Naive thymus-derived CD8-positive, alpha-beta T cell (primary cell): Measurements from ENCODE around the gene PIAS1. TPM values are rescaled to one million over a fixed set of nuclear protein-coding genes. Genes with fewer than 3 reads are reported as not detected.
A peak's percentile ranks its signal among the peaks of the same experiment; 100 is the strongest.

Experiments
- ATAC-seq, 2 donors: fragments of 150-1000 bp; cut with Tn5 transposase in 1 of 2; sonication (Bioruptor Pico), chemical (Tn5 transposase) in 1 of 2; 1 replicate in 1 of 2; 2 replicates in 1 of 2; pipeline ENCODE4 v1.10.0; 2021; ENCODE audit warnings: mild to moderate bottlenecking in 2 of 2, moderate library complexity in 2 of 2
- POLR2A ChIA-PET: fragments of 350-600 bp; sonication (Branson Sonifier 250); formaldehyde crosslinking; loops from one replicate; lab custom pipeline; 2021; ENCODE audit warnings: antibody characterized with exemption; lab: Charles Lee
- DNase-seq, 10 donors: peaks; one replicate each; pipeline versions ENCODE4 v3.0.0 to v3.0.0-alpha.2; 2020 to 2022
- H3K27ac Mint-ChIP-seq, 10 donors: one replicate each; pipeline ENCODE4 v1.8.0; 2020 to 2022; ENCODE audit warnings: mild to moderate bottlenecking in 10 of 10, mixed read lengths in 10 of 10, moderate library complexity in 4 of 10, inconsistent platforms in 1 of 10
- H3K27me3 Mint-ChIP-seq, 5 donors: one replicate each; pipeline ENCODE4 v1.8.0; 2021 to 2022; ENCODE audit warnings: mixed read lengths in 5 of 5
- H3K36me3 Mint-ChIP-seq, 3 donors: one replicate each; pipeline ENCODE4 v1.8.0; 2020 to 2022; ENCODE audit warnings: mixed read lengths in 3 of 3, mild to moderate bottlenecking in 2 of 3, inconsistent platforms in 1 of 3
- H3K4me1 Mint-ChIP-seq, 4 donors: one replicate each; pipeline ENCODE4 v1.8.0; 2021 to 2022; ENCODE audit warnings: mixed read lengths in 4 of 4
- H3K4me3 Mint-ChIP-seq, 10 donors: one replicate each; pipeline ENCODE4 v1.8.0; 2020 to 2022; ENCODE audit warnings: mild to moderate bottlenecking in 10 of 10, mixed read lengths in 10 of 10, moderate library complexity in 6 of 10, inconsistent platforms in 1 of 10
- H3K9me3 Mint-ChIP-seq, 9 donors: one replicate each; pipeline ENCODE4 v1.8.0; 2020 to 2022; ENCODE audit warnings: mixed read lengths in 9 of 9, mild to moderate bottlenecking in 3 of 9, inconsistent platforms in 1 of 9, moderate library complexity in 1 of 9
- polyA plus RNA-seq, 3 donors: library from polyadenylated mRNA; unstranded; fragments of 300-500 nt; fragmentation: Illumina TruSeq; gene quantifications; one replicate each; pipeline ENCODE4 v1.2.3, GENCODE V29; 2021
- total RNA-seq, 8 experiments: library from RNA in 2 of 8; stranded (reverse) in 2 of 8; gene quantifications; one replicate each; pipeline ENCODE4 v1.2.3 and lab custom pipeline; 2021 to 2026

PIAS1 gene
- total and polyA plus RNA-seq, 5 experiments from 2014 or later: 90.0 to 149 (median 120) TPM

- Mint-ChIP-seq H3K4me1 (peaks cover 8 to 37% (median 19%) of the 10 kb centered on the region in 4 donors), H3K4me3 (no peak overlapping the region), H3K27ac (peak overlapping the region in 3 of 10 donors; percentile 35 to 59 (median 38)), H3K27me3 (no peaks in the 10 kb centered on the region), H3K9me3 (no peaks in the 10 kb centered on the region), H3K36me3 (peaks cover 0 to 58% (median 6%) of the 10 kb centered on the region in 3 donors)
- POLR2A ChIA-PET: no interaction called here
- DNase-seq: no peak
- no peak for ATAC-seq
Observed at GRCh38 chr15:68143785-68144184, 89.7 kb downstream of the PIAS1 start.

- ATAC-seq (no peak), DNase-seq (no peak)
- Mint-ChIP-seq H3K36me3 (peaks cover 0 to 65% (median 7%) of the 10 kb centered on the region in 3 donors), H3K27me3 (no peaks in the 10 kb centered on the region), H3K27ac (peak overlapping the region in 3 of 10 donors; percentile 25 to 46 (median 33)), H3K4me1 (peaks cover 5 to 34% (median 10%) of the 10 kb centered on the region in 4 donors), H3K9me3 (no peaks in the 10 kb centered on the region), H3K4me3 (no peak overlapping the region)
- POLR2A ChIA-PET: interaction anchor here (0.8 kb wide), 1 partner anchor 91 kb away, joined by 3 read pairs; the partner anchor contains the start of gene PIAS1
Observed at GRCh38 chr15:68145706-68146105, 91.6 kb downstream of the PIAS1 start.

GRCh38 chr15:68148039-68148438, 93.9 kb downstream of the PIAS1 start:
- no peak for DNase-seq
- Mint-ChIP-seq H3K27me3 (no peaks in the 10 kb centered on the region), H3K4me3 (no peak overlapping the region), H3K9me3 (no peaks in the 10 kb centered on the region), H3K4me1 (peaks cover 7 to 33% (median 12%) of the 10 kb centered on the region in 4 donors), H3K36me3 (peaks cover 0 to 64% (median 13%) of the 10 kb centered on the region in 3 donors), H3K27ac (peak overlapping the region in 7 of 10 donors; percentile 7 to 70 (median 19))
- ATAC-seq: no peak
- POLR2A ChIA-PET: no interaction called here

GRCh38 chr15:68149059-68149458, 94.9 kb downstream of the PIAS1 start:
- Mint-ChIP-seq H3K4me1 (peaks cover 5 to 26% (median 12%) of the 10 kb centered on the region in 4 donors), H3K4me3 (no peak overlapping the region), H3K27me3 (no peaks in the 10 kb centered on the region), H3K27ac (peak overlapping the region in 5 of 10 donors; percentile 3 to 55 (median 31)), H3K36me3 (peaks cover 0 to 64% (median 9%) of the 10 kb centered on the region in 3 donors), H3K9me3 (no peaks in the 10 kb centered on the region)
- DNase-seq (no peak), ATAC-seq (no peak)
- POLR2A ChIA-PET: no interaction called here

- Mint-ChIP-seq H3K27ac (peak overlapping the region in 1 of 10 donors; percentile 19), H3K27me3 (no peaks in the 10 kb centered on the region), H3K4me1 (peaks cover 5 to 21% (median 10%) of the 10 kb centered on the region in 4 donors), H3K9me3 (no peaks in the 10 kb centered on the region), H3K4me3 (no peak overlapping the region), H3K36me3 (peaks cover 0 to 67% (median 9%) of the 10 kb centered on the region in 3 donors)
- DNase-seq (no peak), ATAC-seq (no peak)
- POLR2A ChIA-PET: interaction anchor here (0.7 kb wide), 1 partner anchor 226 kb away, joined by 3 read pairs; no protein-coding TSS in a partner anchor
Observed at GRCh38 chr15:68150187-68150586, 96.1 kb downstream of the PIAS1 start.

- Mint-ChIP-seq H3K27me3 (no peaks in the 10 kb centered on the region), H3K9me3 (no peaks in the 10 kb centered on the region), H3K27ac (no peak overlapping the region), H3K36me3 (peaks cover 0 to 61% (median 9%) of the 10 kb centered on the region in 3 donors), H3K4me1 (peaks cover 5 to 21% (median 10%) of the 10 kb centered on the region in 4 donors), H3K4me3 (no peak overlapping the region)
- DNase-seq (no peak), ATAC-seq (no peak)
- POLR2A ChIA-PET: interaction anchor here (0.6 kb wide), 2 partner anchors 68 to 297 kb away, joined by 3 read pairs; no protein-coding TSS in a partner anchor
Observed at GRCh38 chr15:68151277-68151676, 97.2 kb downstream of the PIAS1 start.

- peak overlapping the region in 4 of 10 donors; percentile 0 to 65 (median 54) for H3K27ac Mint-ChIP-seq
- no peaks in the 10 kb centered on the region for H3K27me3 Mint-ChIP-seq
- ATAC-seq (no peak), DNase-seq (no peak)
- H3K4me1 Mint-ChIP-seq: peaks cover 5 to 21% (median 10%) of the 10 kb centered on the region in 4 donors
- H3K36me3 Mint-ChIP-seq: peaks cover 0 to 50% (median 9%) of the 10 kb centered on the region in 3 donors
- peak overlapping the region in 1 of 10 donors; percentile 24 for H3K4me3 Mint-ChIP-seq
- POLR2A ChIA-PET: interaction anchor here (1.0 kb wide), 1 partner anchor 98 kb away, joined by 6 read pairs; no protein-coding TSS in a partner anchor
- H3K9me3 Mint-ChIP-seq: no peaks in the 10 kb centered on the region
Observed at GRCh38 chr15:68152342-68152741, 98.2 kb downstream of the PIAS1 start.

- peaks cover 2 to 41% (median 10%) of the 10 kb centered on the region in 3 donors for H3K36me3 Mint-ChIP-seq
- no peaks in the 10 kb centered on the region for H3K27me3 Mint-ChIP-seq
- ATAC-seq: no peak
- no peaks in the 10 kb centered on the region for H3K9me3 Mint-ChIP-seq
- POLR2A ChIA-PET: interaction anchor here (1.0 kb wide), 1 partner anchor 100 kb away, joined by 3 read pairs; no protein-coding TSS in a partner anchor
- peaks cover 0 to 8% (median 3%) of the 10 kb centered on the region in 4 donors for H3K4me1 Mint-ChIP-seq
- H3K4me3 Mint-ChIP-seq: no peak overlapping the region
- peak in 5 of 10 donors; percentile 2 to 34 (median 24) for DNase-seq
- peak overlapping the region in 1 of 10 donors; percentile 23 for H3K27ac Mint-ChIP-seq
Observed at GRCh38 chr15:68154923-68155559, 100.9 kb downstream of the PIAS1 start.

- Mint-ChIP-seq H3K27ac (no peak overlapping the region), H3K4me3 (no peak overlapping the region), H3K27me3 (no peaks in the 10 kb centered on the region), H3K36me3 (peaks cover 13 to 50% (median 23%) of the 10 kb centered on the region in 3 donors), H3K4me1 (peaks cover 0 to 10% (median 3%) of the 10 kb centered on the region in 4 donors), H3K9me3 (no peaks in the 10 kb centered on the region)
- POLR2A ChIA-PET: no interaction called here
- DNase-seq (no peak), ATAC-seq (no peak)
Observed at GRCh38 chr15:68157074-68157473, 103.0 kb downstream of the PIAS1 start.

GRCh38 chr15:68158046-68158628, 104.0 kb downstream of the PIAS1 start:
- POLR2A ChIA-PET: no interaction called here
- no peaks in the 10 kb centered on the region for H3K27me3 Mint-ChIP-seq
- H3K27ac Mint-ChIP-seq: no peak overlapping the region
- peaks cover 13 to 51% (median 22%) of the 10 kb centered on the region in 3 donors for H3K36me3 Mint-ChIP-seq
- no peak overlapping the region for H3K4me3 Mint-ChIP-seq
- H3K9me3 Mint-ChIP-seq: peaks cover 0 to 2% (median 0%) of the 10 kb centered on the region in 9 donors
- ATAC-seq (no peak), DNase-seq (no peak)
- H3K4me1 Mint-ChIP-seq: peaks cover 0 to 6% (median 3%) of the 10 kb centered on the region in 4 donors

GRCh38 chr15:68163191-68163590, 109.1 kb downstream of the PIAS1 start:
- Mint-ChIP-seq H3K36me3 (peaks cover 13 to 66% (median 24%) of the 10 kb centered on the region in 3 donors), H3K4me3 (no peak overlapping the region), H3K27me3 (no peaks in the 10 kb centered on the region), H3K9me3 (peaks cover 0 to 2% (median 0%) of the 10 kb centered on the region in 9 donors), H3K27ac (peak overlapping the region in 2 of 10 donors; percentile 85), H3K4me1 (peaks cover 0 to 12% (median 6%) of the 10 kb centered on the region in 4 donors)
- POLR2A ChIA-PET: interaction anchor here (1.0 kb wide), 1 partner anchor 108 kb away, joined by 4 read pairs; no protein-coding TSS in a partner anchor
- ATAC-seq (no peak), DNase-seq (no peak)

GRCh38 chr15:68166847-68167246, 112.7 kb downstream of the PIAS1 start:
- ATAC-seq (no peak), DNase-seq (no peak)
- Mint-ChIP-seq H3K4me1 (peaks cover 0 to 12% (median 6%) of the 10 kb centered on the region in 4 donors), H3K36me3 (peaks cover 0 to 58% (median 18%) of the 10 kb centered on the region in 3 donors), H3K27me3 (no peaks in the 10 kb centered on the region), H3K4me3 (no peak overlapping the region), H3K27ac (peak overlapping the region in 2 of 10 donors; percentile 74 to 88), H3K9me3 (peaks cover 0 to 4% (median 0%) of the 10 kb centered on the region in 9 donors)
- POLR2A ChIA-PET: no interaction called here
